Loucy (cell line): Measurements from ENCODE around the gene SHB.

Experiments used
- H2AFZ ChIP-seq: fragments of 200-600 bp; sonication (generic); 2 replicates; pipeline ENCODE4 v1.6.0; 2016; ENCODE audit warnings: antibody characterized with exemption, mild to moderate bottlenecking, low read length, moderate library complexity
- H3F3A ChIP-seq: fragments of 200-600 bp; 2 replicates; pipeline ENCODE4 v1.6.0; 2016; ENCODE audit warnings: antibody characterized with exemption, low read depth, mild to moderate bottlenecking
- H3K27me3 ChIP-seq: fragments of 200-600 bp; sonication (generic); 2 replicates; pipeline ENCODE4 v1.6.1; 2014; ENCODE audit warnings: low read length, mild to moderate bottlenecking; ENCODE audit not compliant: insufficient read depth, poor library complexity, severe bottlenecking
- H3K36me3 ChIP-seq: fragments of 200-600 bp; sonication (generic); 2 replicates; pipeline ENCODE4 v1.6.1; 2016; ENCODE audit warnings: low read length; ENCODE audit not compliant: insufficient read depth
- H3K4me1 ChIP-seq: fragments of 200-600 bp; sonication (generic); 2 replicates; pipeline ENCODE4 v1.5.1; 2014; ENCODE audit warnings: low read length, mild to moderate bottlenecking; ENCODE audit not compliant: insufficient read depth, poor library complexity, severe bottlenecking
- H3K4me2 ChIP-seq: fragments of 200-600 bp; sonication (generic); 2 replicates; pipeline ENCODE4 v1.6.0; 2014; ENCODE audit warnings: antibody characterized with exemption, low read length, low read depth, mild to moderate bottlenecking; ENCODE audit not compliant: poor library complexity, severe bottlenecking
- H3K4me3 ChIP-seq: fragments of 200-600 bp; sonication (generic); 2 replicates; pipeline ENCODE4 v1.5.1; 2014; ENCODE audit warnings: low read length, mild to moderate bottlenecking, mixed read lengths; ENCODE audit not compliant: poor library complexity, severe bottlenecking
- H3K79me2 ChIP-seq: fragments of 200-600 bp; sonication (generic); 2 replicates; pipeline ENCODE4 v1.6.1; 2014; ENCODE audit warnings: low read length; ENCODE audit not compliant: insufficient read depth
- H3K9ac ChIP-seq: fragments of 200-600 bp; sonication (generic); 2 replicates; pipeline ENCODE4 v1.6.0; 2014; ENCODE audit warnings: mild to moderate bottlenecking, low read depth, low read length, moderate library complexity; ENCODE audit not compliant: poor library complexity, severe bottlenecking
- H3K9me2 ChIP-seq: fragments of 200-600 bp; sonication (generic); replicated peaks from 2 replicates; pipeline ENCODE4 v1.6.1; 2016; ENCODE audit warnings: low read depth, low read length, mixed read lengths
- H3K9me3 ChIP-seq: fragments of 200-600 bp; sonication (generic); 2 replicates; pipeline ENCODE4 v1.6.1; 2014; ENCODE audit warnings: mild to moderate bottlenecking, antibody characterized with exemption, low read length, low read depth; ENCODE audit not compliant: insufficient read depth
- H4K20me1 ChIP-seq: fragments of 200-600 bp; sonication (generic); 2 replicates; pipeline ENCODE4 v1.6.0; 2014; ENCODE audit warnings: antibody characterized with exemption, low read length, mild to moderate bottlenecking; ENCODE audit not compliant: insufficient read depth, poor library complexity, severe bottlenecking
- CTCF ChIP-seq: fragments of 200-600 bp; sonication (generic); conservative IDR thresholded peaks from 2 replicates; pipeline ENCODE4 v1.5.1; 2014; ENCODE audit warnings: mild to moderate bottlenecking, antibody characterized with exemption, low read length
- EZH2phosphoT487 ChIP-seq: fragments of 200-600 bp; IDR thresholded peaks from 2 replicates; pipeline ENCODE4 v1.6.1; 2018; ENCODE audit warnings: antibody characterized with exemption, mild to moderate bottlenecking, moderate library complexity, borderline replicate concordance

The SHB gene

GRCh38 chr9:38019731-38020130 lies 49.3 kb downstream of the SHB start:
- no peaks in the 10 kb centered on the region for H3K4me1 ChIP-seq
- no peak overlapping the region for H3K4me3 ChIP-seq
- H3K4me2 ChIP-seq = no peak overlapping the region

GRCh38 chr9:38018958-38019602 lies 49.9 kb downstream of the SHB start:
- no peaks in the 10 kb centered on the region for H3K79me2 ChIP-seq
- no peak for TF ChIP-seq CTCF
- TF ChIP-seq EZH2phosphoT487 = no peak
- H4K20me1 ChIP-seq = no peaks in the 10 kb centered on the region
- H3F3A ChIP-seq = no peaks in the 10 kb centered on the region
- no peaks in the 10 kb centered on the region for H3K36me3 ChIP-seq
- no peak overlapping the region for H2AFZ ChIP-seq
- no peaks in the 10 kb centered on the region for H3K27me3 ChIP-seq
- H3K4me3 ChIP-seq = no peak overlapping the region
- H3K9me3 ChIP-seq = no peaks in the 10 kb centered on the region
- no peaks in the 10 kb centered on the region for H3K4me1 ChIP-seq
- H3K9me2 ChIP-seq = no peaks in the 10 kb centered on the region
- H3K4me2 ChIP-seq = no peak overlapping the region
- no peak overlapping the region for H3K9ac ChIP-seq

More at GRCh38 chr9:38019731-38020130, 49.3 kb downstream of the SHB start:
- H3K79me2 ChIP-seq = no peaks in the 10 kb centered on the region
- H3K9me3 ChIP-seq = no peaks in the 10 kb centered on the region
- no peak overlapping the region for H2AFZ ChIP-seq
- no peaks in the 10 kb centered on the region for H3K9me2 ChIP-seq
- no peaks in the 10 kb centered on the region for H3K36me3 ChIP-seq
- TF ChIP-seq CTCF = no peak
- TF ChIP-seq EZH2phosphoT487 = no peak
- H3K9ac ChIP-seq = no peak overlapping the region
- no peaks in the 10 kb centered on the region for H4K20me1 ChIP-seq
- H3F3A ChIP-seq = no peaks in the 10 kb centered on the region
- H3K27me3 ChIP-seq = no peaks in the 10 kb centered on the region

GRCh38 chr9:38018241-38018957 lies 50.6 kb downstream of the SHB start:
- H2AFZ ChIP-seq = no peak overlapping the region
- no peaks in the 10 kb centered on the region for H3F3A ChIP-seq
- TF ChIP-seq EZH2phosphoT487 (no peak), CTCF (no peak)
- no peaks in the 10 kb centered on the region for H3K9me3 ChIP-seq
- H3K27me3 ChIP-seq = no peaks in the 10 kb centered on the region
- no peaks in the 10 kb centered on the region for H3K79me2 ChIP-seq
- no peak overlapping the region for H3K4me3 ChIP-seq
- no peak overlapping the region for H3K9ac ChIP-seq
- no peaks in the 10 kb centered on the region for H3K4me1 ChIP-seq
- no peak overlapping the region for H3K4me2 ChIP-seq
- no peaks in the 10 kb centered on the region for H4K20me1 ChIP-seq
- H3K36me3 ChIP-seq = no peaks in the 10 kb centered on the region
- H3K9me2 ChIP-seq = no peaks in the 10 kb centered on the region
